ENCODE measurements around the gene RNASE13.

- TF ChIP-seq EP300 (IDR thresholded peaks at IDR 0.05; ENCODE audit: borderline replicate concordance in 1 of 2, low read depth in 1 of 2, low read length in 1 of 2) (no peak), EZH2phosphoT487 (IDR thresholded peaks at IDR 0.05; ENCODE audit: borderline replicate concordance, low read depth) (no peak), SIN3A (IDR thresholded peaks at IDR 0.05; ENCODE audit: borderline replicate concordance, low read depth, low read length) (no peak), CTCF (IDR thresholded peaks at IDR 0.05) (no peak), USF1 (IDR thresholded peaks at IDR 0.05; ENCODE audit: borderline replicate concordance, low read depth) (no peak), ZBTB33 (IDR thresholded peaks at IDR 0.05; ENCODE audit: borderline replicate concordance, low read depth) (no peak), POLR2AphosphoS5 (IDR thresholded peaks at IDR 0.05; ENCODE audit: low read depth, low read length) (no peak), TAF1 (IDR thresholded peaks at IDR 0.05; ENCODE audit: borderline replicate concordance, low read depth, low read length) (no peak)
These were observed 38.1 kb downstream of the RNASE13 start for GRCh38 chr14:20996521-20996920.
